G401 (cell line): Measurements from ENCODE around the gene INSC. TPM values are rescaled to one million over a fixed set of nuclear protein-coding genes. Genes with fewer than 3 reads are reported as not detected.

Experiments used
- DNase-seq: peaks from one replicate; pipeline ENCODE4 v3.0.0-alpha.2; 2015; ENCODE audit warnings: low spot score
- in situ Hi-C: cut with HindIII; loops from 2 replicates; pipeline ENCODE4 v1.10.0; 2016; ENCODE audit warnings: low sequenced_read_pairs, mixed read lengths
- total RNA-seq: library from RNA; depleted of rRNA; stranded (reverse); fragments of >200 nt; shearing (Covaris generic); gene quantifications from 2 replicates; pipeline ENCODE4 v1.2.3, GENCODE V29; 2014

The INSC gene
- total RNA-seq, 1 experiment from 2014 or later = not detected

GRCh38 chr11:15107730-15108515 lies 6.8 kb upstream of the INSC start:
- in situ Hi-C loops = no loop called here
- DNase-seq = no peak

DNA sequence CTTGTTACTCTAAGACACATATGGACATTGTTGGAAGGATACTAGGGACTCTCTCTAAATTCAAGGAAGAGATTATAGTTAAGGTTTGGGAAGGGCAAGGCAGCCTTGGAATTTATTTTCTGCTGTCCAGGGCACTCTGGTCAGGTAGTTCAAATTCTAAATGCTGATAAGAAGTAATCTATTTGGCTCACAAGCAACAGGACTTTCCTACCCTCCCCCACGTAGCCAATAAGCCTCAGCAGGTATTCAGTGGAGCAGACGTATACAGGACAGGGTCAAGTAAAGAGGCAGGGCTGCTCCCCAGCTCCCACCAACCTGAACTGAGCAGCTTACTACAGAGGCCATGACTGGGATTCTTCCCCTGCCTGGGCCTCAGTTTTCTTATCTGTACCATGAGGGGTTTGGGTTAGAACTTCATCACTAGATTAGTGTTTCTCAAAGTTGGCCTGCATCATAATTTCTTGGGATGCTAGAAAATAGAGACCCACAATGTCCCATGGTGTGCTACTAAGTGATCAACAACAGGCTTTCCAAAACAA lies 6.1 kb upstream of the INSC start:
- in situ Hi-C loops = no loop called here
- no peak for DNase-seq

DNA sequence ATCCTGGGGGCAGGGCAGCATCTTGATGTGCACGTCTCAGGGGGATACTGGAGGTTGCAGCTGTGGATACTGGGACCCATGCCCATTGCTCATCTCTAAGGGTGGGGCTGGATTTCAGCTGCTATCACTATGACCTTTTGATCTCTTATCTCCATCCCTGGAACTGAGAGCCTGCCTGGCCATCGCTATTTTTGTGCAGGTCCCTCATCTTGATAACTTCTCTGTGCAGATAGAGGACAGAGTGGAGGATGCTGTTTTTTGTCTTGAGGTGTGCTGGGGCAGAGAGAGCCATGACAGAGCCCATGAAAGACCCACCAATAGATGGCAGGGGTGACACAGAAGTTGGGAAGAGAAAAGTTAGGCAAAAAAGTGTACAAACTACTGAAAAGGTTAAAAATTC lies 5.1 kb upstream of the INSC start:
- in situ Hi-C loops = no loop called here
- no peak for DNase-seq

- in situ Hi-C loops = no loop called here
- DNase-seq = no peak
Measured at GRCh38 chr11:15111215-15111614, 3.5 kb upstream of the INSC start.

DNA sequence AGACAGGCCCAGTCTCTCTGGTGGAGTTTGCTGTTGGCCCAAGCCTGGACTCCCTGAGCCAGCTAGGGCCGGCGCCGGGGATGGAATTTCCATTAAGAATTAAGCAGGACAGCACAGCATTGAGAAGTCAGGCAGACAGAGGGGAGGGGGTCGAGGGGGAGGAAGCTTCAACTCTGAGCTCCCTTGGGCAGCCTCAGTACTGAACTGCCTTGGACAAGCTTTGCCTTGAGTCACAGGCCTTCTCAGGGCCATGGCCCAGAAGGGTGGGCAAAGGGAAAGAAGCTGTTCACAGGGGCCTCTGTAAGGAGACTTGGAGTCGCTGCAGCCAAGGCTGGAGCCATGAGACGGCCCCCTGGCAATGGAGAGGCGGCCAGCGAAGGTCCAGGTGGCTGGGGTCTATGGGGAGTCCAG lies 2.6 kb upstream of the INSC start:
- no peak for DNase-seq
- in situ Hi-C loops = no loop called here

DNA sequence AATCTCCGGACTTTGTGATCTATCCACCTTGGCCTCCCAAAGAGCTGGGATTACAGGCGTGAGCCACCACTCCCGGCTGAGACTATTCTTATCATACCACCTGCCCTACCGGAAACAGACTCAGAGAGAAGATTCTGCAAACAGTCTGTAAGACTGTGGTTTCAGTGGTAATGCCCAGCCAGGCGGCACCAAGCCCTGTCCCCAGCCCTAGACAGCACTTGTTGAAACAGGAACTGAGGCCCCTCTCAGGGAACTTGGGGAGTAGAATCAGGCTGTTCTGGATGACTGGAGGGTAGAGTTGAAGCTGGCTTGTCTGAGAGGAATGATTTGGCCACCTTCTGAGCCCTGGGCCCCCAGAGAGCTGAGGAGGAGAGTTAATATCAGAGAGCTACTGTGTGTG lies 1.3 kb upstream of the INSC start:
- DNase-seq = no peak
- in situ Hi-C loops = no loop called here

GRCh38 chr11:15115686-15116085 lies 963 bp downstream of the INSC start:
- DNase-seq = no peak
- in situ Hi-C loops = no loop called here

GRCh38 chr11:15117751-15118150 lies 3.0 kb downstream of the INSC start:
- in situ Hi-C loops = no loop called here
- no peak for DNase-seq

DNA sequence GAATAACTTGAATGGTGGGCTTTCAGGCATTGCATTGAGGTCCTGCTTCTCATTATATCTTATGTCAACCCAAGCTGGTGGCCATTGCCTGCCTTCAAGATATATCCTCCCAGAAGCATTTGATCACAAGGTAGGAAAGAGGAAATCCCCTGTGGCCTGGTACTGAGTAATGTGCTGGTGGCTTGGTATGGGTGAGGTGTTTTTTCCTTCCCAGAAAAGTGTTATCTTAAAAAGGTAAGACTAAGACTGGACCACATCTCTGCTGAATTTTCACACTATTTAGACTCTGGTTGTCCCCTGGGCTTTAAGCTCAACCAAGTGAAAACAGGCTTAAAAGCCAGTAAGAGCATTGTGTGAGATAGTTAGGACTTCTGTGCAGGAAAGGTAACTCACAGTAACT lies 3.7 kb downstream of the INSC start:
- in situ Hi-C loops = no loop called here
- DNase-seq = no peak

- no peak for DNase-seq
- in situ Hi-C loops = no loop called here
Measured at GRCh38 chr11:15119352-15119751, 4.6 kb downstream of the INSC start.

- in situ Hi-C loops = no loop called here
Measured at GRCh38 chr11:15119826-15120225, 5.1 kb downstream of the INSC start.

DNA sequence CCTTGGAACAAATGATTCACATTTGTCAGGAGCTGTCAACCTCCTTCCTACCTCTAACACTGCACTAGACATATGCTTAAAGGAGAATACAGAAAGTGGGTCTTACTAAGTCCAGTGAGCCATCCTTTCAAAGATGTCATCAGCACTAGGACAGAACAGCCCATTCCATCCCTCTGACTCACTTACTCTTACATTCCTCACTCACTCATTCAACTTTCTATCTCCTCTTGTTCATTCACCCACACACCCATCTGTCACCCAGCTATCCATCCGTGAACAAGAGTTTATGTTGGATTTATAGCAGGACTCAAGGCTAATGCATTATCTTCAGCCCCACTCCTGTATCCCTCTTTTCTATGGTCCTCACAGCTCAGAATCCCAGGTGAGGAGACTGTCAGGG lies 9.1 kb downstream of the INSC start:
- DNase-seq = no peak
- in situ Hi-C loops = no loop called here

More at GRCh38 chr11:15119826-15120225, 5.1 kb downstream of the INSC start:
- DNase-seq = no peak

DNA sequence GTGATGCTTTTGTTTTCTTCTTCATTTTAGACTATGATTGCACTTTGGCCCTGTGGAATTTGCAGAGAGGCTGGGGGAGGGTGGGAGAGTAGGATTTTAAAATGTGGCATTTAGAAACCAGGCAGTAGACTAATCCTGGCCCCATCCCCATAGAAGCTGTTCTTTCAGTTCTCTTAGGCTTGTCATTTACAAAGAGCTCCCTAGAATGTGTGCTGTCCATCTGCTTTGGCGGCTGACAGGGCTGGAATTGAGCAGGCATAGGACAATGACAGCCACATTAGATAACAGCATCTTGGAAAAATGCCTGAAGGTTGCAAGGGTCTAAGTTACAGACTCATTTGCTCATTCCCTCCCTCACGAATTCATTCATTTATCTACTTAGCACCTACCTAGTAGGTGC lies 9.8 kb downstream of the INSC start:
- DNase-seq = no peak
- in situ Hi-C loops = no loop called here

- in situ Hi-C loops = no loop called here
- DNase-seq = no peak
Measured at GRCh38 chr11:15127341-15127740, 12.6 kb downstream of the INSC start.

GRCh38 chr11:15128621-15129020 lies 13.9 kb downstream of the INSC start:
- no peak for DNase-seq
- in situ Hi-C loops = no loop called here

- DNase-seq = no peak
- in situ Hi-C loops = no loop called here
Measured at GRCh38 chr11:15136166-15136565, 21.4 kb downstream of the INSC start.

- in situ Hi-C loops = no loop called here
- DNase-seq = no peak
Measured at GRCh38 chr11:15139096-15139770, 24.5 kb downstream of the INSC start.

DNA sequence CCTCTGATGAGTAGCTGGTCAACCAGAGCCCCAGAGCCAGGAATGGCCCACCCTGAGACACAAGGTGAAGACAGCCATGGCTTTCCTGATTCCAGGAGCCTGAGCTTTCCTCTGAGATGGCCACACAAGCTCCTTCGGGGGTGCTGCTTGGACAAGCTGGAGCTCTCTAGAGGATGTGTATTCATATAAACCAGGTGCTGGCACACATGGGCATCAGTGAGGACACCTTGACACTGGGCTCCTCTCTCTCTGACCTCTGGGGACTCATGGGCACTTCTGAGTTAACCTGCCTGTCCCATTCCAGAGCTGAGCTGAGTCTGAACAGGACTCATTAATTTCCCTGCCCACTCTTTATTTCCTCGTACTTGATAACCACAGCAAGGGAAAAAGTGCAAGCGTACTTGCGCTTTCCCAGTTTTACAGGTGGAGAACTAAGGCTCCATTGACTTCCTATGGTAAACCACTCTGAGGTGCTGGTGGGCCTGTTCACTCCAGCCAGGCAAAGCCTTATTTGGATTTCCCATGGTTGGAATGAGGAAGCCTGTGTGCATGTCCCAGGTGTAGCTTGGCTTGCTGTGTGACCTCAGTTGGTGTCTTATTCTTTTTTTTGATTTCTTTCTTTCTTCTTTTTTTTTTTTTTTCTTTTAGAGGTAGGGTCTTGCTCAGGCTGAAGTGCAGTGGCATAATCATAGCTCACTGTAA lies 25.4 kb downstream of the INSC start:
- in situ Hi-C loops = no loop called here

DNA sequence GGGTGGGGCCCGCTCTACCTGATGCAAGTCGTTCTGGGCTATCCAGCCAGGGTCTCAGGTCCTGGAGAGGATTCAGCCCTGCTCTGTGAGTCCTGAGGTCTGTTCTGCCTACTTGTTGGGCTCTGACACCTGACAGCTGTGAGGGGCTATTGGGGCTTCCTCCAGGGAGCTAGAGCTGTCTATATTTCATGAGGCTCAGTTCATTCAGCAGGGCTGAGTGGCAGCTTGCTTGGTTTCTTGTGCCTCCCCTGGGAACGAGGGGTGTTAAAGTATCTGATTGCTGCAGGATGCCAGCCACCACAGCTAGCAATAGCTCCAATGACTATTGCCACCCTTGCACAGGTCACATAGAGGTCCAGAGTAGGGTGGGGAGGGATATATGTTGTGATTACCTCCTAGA lies 26.7 kb downstream of the INSC start:
- in situ Hi-C loops = no loop called here
- DNase-seq = no peak

More for the DNA sequence above, 25.4 kb downstream of the INSC start:
- no peak for DNase-seq

- in situ Hi-C loops = no loop called here
- DNase-seq = no peak
Measured at GRCh38 chr11:15142838-15143237, 28.1 kb downstream of the INSC start.
